ENCODE data around the gene USP20.

DNA sequence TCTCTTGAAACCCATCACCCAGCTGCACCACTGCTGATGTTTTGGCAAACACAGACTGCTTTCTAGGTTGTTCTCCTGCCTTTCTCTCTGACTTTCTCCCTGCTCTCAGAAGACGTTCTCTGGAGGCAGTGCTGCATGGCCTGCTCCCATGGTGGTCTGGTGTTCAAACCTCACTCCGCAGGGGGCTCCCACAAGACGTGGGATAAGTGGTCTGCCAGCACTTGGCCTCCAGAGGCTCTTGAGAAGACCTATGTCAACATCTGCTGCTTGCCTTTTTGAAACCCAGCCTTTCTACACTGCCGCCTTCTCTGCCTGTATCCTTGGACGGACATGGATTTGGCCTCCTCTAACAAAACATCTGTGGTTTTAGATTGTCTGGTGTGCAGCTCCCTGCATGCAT, 16.6 kb downstream of the USP20 start:
- no peak for TF ChIP-seq POLR2AphosphoS5 (IDR thresholded peaks at IDR 0.05; ENCODE audit: low read depth, low read length)
- TF ChIP-seq YY1 (IDR thresholded peaks at IDR 0.05; ENCODE audit: extremely low read depth, insufficient replicate concordance, low read depth, low read length): no peak
- TF ChIP-seq, protein P1, sequence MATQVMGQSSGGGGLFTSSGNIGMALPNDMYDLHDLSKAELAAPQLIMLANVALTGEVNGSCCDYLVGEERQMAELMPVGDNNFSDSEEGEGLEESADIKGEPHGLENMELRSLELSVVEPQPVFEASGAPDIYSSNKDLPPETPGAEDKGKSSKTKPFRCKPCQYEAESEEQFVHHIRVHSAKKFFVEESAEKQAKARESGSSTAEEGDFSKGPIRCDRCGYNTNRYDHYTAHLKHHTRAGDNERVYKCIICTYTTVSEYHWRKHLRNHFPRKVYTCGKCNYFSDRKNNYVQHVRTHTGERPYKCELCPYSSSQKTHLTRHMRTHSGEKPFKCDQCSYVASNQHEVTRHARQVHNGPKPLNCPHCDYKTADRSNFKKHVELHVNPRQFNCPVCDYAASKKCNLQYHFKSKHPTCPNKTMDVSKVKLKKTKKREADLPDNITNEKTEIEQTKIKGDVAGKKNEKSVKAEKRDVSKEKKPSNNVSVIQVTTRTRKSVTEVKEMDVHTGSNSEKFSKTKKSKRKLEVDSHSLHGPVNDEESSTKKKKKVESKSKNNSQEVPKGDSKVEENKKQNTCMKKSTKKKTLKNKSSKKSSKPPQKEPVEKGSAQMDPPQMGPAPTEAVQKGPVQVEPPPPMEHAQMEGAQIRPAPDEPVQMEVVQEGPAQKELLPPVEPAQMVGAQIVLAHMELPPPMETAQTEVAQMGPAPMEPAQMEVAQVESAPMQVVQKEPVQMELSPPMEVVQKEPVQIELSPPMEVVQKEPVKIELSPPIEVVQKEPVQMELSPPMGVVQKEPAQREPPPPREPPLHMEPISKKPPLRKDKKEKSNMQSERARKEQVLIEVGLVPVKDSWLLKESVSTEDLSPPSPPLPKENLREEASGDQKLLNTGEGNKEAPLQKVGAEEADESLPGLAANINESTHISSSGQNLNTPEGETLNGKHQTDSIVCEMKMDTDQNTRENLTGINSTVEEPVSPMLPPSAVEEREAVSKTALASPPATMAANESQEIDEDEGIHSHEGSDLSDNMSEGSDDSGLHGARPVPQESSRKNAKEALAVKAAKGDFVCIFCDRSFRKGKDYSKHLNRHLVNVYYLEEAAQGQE (IDR thresholded peaks at IDR 0.05; ENCODE audit: low read depth): no peak
- no peak for TF ChIP-seq ZNF274 (IDR thresholded peaks at IDR 0.05; ENCODE audit: low read depth, low read length)

Data from HCT116 (cell line).